Fibroblast of skin of scalp (primary cell): ENCODE measurements around the gene MED22.
"Not testable (repeated sequence)": the region's sequence is repeated elsewhere in the genome, so short reads cannot be mapped to it uniquely, and the experiment has no call there.

Experiments
- DNase-seq: peaks from one replicate; pipeline ENCODE4 v3.0.0-alpha.2; 2013

Gene MED22

DNA sequence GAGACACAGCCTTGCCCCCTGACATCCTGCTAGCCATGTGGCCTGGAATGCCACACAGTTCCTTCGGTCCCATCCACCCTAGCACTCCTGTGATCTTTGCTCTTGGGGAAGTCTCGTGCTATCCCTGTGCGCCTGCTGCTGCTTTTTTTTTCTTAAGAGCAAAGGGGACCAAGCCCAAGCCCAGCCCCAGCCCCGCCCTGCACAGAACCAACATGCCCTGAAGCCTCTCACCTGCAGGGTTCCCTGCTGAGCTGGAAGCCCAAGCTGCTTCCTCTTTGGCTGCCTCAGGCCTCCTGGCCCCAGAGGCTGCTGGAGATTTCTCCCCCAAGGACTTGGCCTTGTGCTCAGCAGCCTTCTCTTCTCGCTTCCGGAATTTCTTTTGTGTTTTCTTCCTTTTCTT lies 13.8 kb downstream of the MED22 start:
- no peak for DNase-seq

DNA sequence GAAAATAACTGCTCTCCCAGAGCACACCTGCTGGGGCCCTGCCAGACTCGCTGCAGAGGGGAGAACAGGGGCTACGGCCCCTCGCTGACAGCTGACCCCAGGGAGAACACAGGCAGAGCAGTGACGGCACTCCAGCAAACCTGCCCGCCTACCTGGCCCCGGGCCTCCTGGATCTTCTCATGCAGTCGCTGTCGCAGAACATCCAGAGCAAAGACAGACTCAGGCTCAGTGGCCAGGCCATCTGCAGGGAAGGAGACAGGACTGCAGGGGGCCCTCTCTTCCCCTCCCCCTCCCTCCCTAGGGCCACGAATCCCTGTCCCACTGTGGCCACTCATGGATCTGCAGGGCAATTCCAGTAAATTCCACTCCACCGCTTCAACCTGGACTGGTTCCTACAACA lies 14.4 kb downstream of the MED22 start:
- no peak for DNase-seq

DNA sequence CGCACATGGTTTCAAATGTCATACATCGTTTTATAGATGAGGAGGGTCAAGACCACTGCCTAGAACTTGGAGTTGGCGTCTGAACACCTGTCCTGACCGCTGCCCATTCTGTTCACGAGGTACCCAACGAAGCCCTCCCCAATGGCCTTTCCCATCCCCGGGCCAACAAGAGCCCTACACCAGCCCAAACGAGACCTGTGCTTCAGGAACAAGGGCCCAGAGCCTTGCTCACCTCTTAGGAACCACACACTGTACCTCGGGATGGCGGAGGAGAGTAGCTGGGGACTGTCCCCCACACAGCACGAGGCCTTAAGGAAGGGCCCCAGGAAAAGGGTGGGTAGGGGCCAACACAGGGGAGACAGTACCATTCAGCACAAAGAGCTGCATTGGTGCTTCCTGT lies 14.9 kb downstream of the MED22 start:
- DNase-seq: no peak

DNA sequence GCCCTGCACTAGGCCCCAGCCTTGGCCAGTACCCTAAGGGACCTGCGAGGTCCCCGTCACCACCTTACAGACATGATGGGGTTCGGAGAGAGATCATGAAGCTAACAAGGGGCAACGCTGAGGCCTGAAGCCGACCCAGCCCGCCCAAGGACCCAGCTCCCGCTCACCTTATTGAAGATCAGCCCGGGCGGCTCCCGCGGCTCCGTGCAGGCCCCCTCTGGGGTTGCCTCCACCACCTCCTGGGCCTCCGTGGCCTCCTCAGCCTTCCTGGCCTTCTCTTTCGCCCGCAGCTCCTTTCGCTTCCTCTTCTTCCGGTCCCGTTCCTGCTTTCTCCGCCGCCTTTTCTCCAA lies 15.6 kb downstream of the MED22 start:
- no peak for DNase-seq

DNA sequence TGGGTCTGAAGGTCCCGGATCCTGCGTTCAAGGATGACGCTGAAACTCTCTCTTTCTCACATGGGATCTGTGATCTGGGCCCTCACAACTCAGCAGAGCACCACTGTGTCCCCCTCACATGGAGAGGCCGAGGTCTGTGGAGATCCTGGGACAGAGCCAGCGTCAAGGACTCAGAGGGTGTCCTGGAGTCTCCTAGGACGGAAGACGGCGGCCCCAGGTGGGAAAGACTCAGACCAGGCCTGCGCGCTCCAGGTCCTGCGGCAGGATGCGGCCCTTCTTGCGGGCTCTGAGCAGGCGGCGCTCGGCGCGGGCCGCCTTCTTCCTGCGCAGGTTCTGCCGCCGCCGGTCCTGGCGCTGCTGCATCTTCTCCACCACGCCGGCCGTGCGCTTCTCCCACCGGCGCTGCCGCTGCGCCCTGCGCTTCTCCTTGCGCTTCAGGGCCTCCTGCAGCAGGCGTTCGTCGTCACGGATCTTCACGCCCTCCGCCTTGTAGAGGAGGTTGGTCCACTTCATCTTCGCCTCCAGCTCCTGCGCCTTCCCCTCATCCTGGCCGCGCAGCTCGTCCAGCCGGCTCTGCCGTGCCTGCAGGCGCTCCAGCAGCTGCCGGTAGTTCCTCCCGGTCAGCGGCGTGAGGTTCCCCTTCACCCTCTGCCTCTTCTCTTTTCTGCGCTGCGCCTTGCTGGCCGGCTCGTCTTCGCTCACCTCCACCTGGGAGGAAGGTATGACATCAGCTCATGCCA lies 16.1 kb downstream of the MED22 start:
- DNase-seq: no peak

DNA sequence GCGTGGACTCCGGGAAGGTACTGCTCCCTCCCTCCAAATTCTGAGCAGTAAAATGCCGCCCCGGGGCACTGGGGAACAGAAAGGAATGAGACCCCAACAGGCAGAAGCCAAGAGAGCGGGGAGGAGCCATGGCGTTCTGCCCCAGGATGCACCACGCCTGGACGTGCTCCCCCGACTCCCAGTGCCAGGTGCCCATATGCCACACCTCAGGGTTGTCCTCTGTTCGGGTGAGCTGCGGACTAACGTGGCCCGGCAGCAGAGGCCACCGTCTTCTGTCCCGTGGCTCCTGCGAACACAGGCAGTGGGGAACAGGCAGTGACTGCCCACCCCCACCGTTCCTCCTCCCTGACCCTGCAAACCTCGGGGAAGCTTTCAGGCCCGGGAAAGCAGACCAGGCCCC lies 16.7 kb downstream of the MED22 start:
- no peak for DNase-seq

DNA sequence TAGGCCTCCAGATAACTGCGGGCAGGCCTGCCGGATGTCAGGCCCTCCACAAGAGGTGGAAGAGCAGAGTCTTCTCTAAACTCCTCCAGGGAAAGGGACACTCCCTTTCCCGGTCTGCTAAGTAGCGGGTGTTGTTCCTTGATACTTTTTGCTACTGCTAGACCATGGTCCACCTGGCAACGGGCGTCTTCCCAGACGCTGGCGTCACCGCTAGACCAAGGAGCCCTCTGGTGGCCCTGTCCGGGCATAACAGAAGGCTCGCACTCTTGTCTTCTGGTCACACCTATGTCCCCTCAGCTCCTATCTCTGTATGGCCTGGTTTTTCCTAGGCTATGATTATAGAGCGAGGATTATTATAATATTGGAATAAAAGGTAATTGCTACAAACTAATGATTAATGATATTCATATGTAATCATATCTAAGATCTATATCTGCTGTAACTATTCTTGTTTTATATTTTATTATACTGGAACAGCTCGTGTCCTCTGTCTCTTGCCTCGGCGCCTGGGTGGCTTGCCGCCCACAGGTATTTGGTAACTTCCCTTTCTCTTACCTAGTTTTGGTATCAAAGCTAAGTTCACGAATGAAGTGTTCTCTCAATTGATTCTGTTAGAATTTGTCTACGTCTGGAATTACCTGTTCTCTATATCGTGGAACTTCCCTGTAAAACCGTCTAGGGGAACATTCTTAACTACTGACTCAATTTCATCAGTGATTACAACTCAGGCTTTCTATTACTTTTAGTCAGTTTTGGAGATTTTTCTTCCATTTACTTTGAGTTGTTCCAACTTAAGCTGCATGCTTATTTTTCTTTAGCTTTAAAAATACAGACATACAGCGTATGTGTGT lies 18.4 kb downstream of the MED22 start:
- DNase-seq: not testable (repeated sequence)

DNA sequence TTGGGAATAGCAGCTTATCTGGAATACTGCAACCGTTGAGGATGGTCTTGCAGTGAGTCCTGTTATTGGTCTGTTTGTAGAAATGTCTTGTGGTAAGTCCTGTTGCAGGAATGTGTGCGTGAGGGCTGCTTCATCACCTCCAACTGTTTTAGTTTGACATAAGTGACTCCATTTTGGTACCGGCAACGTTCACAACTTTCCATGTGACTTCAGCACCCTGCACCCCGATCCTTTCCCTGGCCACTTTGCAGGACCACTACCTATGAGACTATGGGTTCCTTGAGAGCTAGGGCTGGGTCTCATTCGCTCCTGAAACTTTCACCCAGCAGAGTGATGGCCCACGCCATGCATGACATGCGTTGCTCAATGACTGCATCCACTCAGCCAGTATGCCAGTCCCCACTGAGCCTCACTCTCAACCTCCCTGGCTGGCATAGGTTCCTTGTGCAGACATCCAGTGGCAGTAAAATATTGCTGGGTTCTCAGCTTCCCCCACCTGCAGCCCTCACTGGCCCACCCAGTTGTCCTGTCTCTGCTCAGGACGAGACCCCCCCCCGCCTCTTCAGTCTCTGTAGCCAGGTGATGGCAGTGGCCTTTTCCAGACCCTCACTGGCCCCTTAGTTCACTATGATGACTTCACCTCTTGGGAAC lies 20.0 kb downstream of the MED22 start:
- no peak for DNase-seq

DNA sequence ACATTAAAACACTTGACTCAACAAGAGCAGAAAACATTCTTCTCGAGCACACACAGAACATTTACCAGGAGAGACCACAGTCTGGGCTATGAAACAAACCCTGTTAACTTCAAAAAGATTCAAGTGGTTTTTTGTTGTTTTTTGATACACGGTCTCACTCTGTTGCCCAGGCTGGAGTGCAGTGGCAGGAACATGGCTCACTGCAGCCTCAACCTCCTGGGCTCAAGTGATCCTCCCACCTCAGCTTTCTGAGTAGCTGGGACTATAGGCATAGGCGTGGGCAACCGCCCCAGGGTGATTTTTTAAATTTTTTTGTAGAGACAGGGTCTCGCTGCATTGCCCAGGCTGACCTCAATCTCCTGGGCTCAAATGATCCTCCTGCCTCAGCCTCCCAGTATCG lies 20.9 kb downstream of the MED22 start:
- not testable (repeated sequence) for DNase-seq

DNA sequence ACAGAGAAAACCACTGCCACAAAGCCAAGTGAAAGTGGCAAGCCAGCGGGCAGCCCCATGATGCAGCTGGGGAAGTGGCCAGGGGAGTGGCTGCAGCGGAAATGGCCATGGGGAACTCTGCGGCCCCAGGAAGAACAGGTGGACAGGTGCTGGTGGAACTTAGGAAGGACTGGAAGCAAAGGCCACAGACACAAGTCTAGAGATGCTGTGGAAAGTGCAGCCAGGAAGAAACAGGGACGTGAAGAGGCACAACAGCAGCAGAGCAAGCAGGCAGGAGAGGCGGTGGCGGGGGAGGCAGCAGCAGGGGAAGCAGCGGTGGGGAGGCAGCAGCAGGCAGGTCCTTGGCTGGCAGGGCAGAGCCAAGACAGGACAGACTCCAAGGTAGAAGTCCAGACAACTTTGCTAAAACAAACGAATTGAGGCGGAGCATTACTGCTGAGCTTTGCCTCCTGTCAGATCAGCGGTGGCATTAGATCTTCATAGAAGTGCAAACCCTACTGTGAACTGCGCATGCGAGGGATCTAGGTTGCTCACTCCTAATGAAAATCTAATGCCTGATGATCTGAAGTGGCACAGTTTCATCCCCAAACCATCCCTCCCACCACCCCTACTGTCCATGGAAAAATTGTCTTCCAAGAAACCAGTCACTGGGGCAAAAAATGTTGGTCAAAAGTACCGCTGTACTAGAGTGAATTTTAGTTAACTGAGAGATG lies 23.8 kb downstream of the MED22 start:
- DNase-seq: no peak

DNA sequence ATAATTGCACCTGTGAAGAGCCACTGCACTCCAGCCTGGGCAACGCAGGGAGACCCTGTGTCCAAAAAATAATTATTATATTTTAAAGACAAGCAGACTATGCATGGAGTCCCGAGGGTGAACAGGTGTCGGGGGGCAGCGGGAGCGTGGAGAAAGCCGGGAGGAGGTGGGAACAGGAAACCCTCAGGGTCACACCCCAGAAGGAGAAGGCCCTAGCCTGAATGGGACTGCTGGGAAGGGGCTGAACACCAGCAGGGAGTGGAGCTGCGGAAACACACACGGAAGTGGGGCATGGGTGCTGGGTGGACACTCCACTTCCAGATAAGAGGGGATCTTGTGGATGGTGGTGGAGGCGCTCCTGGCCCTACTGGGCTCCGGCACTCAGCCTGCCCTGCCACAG lies 24.7 kb downstream of the MED22 start:
- no peak for DNase-seq

DNA sequence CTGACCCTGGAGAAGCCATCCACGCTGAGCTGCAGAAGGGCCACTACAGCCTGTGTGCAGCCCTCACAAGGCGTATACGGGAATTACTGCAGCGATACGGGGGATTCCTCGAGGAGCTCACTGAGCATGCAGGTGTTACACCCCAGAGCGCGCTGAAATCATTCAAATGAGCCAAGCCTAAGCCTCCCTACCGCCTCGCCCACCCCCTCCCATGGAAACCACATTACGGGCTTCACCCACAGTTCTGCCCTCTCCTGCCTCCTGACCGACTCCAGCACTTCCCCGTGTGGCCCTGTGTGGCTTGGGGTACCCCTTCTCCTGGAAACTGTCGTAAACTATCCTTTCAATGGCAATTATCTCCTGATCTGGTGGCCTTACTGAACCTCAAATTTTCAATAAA lies 25.2 kb downstream of the MED22 start:
- no peak for DNase-seq

DNA sequence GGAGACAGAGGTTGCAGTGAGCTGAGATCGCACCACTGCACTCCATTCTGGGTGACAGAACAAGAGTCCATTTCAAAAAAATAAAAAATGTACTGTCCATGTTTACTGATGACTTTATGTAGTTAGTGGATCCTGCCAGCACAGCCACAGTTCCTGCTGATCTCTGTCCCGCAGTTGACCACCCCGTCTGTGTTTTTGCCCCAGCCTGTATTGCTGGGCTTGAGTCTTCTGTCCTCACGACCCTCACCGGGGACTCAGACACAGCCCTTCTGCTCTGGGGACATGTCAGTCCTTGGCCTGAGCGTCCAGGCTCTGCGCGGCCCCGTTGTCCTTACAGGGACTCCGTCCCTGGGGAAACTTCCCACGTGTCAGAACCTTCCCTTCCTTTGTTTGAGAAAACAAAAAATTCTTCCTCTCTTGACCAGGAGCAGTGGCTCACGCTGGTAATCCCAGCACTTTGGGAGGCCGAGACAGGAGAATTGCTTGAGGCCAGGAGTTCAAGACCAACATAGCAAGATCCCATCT lies 26.5 kb downstream of the MED22 start:
- no peak for DNase-seq

DNA sequence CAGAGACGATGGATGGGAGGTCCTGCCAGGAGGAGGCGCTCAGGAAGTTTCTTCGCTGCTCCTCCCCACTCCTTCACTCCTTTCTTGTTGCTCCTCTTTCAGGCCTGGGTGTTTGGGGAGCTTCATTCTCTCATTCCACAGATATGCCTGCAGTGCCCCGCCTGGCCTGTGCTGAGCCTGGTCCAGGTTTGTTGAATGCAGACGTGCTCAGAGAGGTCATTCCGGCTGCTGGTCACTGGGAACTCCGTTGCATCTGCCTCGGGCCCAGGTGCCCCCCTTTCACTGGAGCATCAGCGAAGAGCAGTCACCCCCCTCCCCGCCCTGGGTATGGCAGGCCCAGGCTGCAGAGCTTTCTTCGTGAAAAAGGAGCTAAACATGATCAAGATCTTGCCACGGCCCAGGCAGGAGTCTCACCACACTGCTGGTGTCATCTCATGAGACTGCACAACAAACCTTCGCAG lies 27.5 kb downstream of the MED22 start:
- DNase-seq: no peak

DNA sequence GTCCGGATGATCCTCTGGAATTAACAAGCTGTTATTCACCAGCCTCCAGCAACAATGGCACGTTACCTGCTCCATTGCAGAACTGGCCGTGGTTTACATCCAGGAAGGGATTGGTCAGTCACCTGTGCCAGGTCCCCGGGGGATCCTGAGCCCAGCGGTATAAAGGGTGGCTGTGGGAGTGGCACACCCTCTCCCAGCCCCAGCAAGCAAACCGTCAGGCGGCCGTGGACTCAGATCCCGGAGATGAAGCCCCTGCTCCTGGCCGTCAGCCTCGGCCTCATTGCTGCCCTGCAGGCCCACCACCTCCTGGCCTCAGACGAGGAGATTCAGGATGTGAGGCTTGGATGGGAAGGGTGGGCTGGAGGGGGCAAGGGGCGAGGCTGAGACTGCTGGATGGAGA lies 30.4 kb downstream of the MED22 start:
- DNase-seq: not testable (repeated sequence)

DNA sequence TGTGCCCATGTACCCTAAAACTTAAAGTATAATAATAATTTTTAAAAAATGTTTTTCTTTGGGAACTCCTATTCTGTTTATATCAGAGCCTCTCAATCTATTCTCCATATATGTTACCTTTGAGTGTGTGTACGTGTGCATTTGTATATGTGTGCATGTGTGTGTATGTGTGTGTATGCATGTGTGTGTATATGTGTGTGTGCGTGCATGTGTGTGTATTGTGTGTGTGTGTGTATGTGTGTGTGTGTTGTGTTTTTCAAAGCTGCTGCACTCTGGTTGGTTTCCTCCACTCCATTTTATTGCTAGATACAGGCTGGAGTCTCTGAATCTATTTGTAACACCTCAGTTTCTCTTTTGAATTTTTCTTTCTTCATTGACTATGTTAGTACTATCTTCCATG lies 31.9 kb downstream of the MED22 start:
- no peak for DNase-seq

DNA sequence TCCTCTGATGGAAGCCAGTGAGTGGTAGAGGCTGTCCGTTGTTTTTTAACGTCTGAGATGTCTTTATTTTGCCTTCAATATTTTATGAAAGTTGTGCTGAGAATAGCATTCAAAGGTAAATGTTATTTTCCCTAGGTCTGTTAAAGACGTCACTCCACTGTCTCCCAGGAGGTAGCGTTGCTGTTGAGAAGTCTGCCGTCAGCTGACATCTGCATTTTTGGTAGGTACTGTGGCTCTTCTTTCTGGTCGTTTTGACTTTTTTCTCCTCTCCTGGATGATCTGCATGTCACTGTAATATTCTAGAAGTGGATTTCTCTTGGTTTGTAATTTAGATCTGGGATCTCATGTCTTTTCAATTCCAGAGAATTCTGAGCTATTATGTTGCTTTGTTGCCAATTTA lies 38.3 kb downstream of the MED22 start:
- no peak for DNase-seq

DNA sequence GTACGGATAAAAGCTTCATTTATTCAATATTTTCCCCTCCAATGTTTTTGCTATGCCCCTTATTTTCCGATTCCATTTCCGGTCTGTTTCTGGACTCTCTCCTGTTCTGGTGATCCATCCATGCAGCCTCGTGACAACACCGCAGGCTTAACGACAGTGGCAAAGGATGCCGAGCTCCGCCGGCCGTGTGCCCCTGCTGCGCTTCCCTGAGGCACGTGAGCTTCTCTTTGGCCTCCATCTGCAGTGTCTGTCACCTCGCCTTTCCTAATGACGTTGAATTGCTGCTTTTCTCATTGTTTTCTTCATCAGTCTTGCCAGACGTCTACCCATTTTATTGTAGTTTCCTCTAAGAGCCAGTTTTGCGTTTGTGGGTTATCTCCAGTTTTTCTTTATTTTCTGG lies 40.6 kb downstream of the MED22 start:
- no peak for DNase-seq

DNA sequence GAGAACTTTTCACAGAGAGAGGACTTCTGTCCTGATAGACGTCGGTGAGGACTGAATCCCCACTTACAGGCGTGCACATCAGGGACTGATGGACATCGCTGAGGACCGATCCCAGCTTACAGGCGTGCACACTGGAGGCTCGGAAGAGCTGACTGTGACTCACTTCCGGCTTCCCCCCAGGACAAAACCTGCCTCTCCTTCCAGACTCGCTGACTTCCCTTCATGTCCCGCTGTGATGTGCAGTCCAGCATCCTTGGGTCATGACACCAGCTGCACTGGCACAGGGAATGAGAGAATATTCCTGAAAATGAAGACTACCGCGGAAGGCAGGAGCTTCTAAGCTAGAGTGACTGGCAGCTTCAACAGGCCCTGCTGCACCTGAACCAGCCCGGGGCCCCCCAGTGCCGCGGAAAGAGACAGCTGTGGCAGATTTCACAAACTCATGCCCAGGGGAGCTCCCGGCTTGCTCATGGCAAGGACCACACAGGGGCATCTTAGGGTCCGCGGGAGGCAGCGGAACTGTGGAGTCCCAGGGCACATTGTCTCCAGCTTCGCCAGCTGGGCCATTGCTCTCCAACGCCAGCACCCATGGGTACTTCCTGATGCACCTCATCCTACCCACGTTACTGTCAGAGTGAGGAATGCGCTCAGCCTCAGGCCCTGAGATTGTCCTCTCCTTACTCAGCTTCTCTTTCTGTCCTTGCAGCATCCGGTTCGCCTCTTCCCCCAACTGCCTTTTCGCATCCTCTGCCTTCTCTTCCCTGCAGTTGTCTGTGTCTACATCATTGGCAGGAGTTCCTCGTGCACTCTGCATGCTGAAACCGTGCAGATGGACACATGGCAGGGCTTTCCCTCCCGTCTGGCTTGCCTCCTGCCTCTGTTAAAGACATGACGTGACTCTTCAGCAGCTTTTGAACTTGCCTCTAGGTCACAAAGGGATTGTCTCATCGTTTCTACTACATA lies 41.4 kb downstream of the MED22 start:
- peak; percentile 5 for DNase-seq

DNA sequence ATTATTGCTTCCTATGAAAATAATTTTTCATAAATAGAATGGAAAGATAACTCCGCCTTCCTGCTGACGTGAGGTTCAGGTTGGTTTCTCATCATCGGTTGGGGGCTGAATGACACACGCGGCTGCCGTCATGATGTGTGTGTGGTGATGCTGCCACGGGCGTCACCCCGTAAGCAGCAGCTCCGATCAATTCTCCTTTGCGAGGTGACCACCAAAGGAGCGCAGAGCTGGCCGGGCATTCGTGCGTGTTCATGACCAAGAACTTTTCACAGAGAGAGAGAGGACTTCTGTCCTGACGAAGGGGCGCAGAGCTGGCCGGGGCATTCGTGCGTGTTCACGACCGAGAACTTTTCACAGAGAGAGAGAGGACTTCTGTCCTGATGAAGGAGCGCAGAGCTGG lies 42.2 kb downstream of the MED22 start:
- DNase-seq: no peak
